Stimulated activated CD8-positive, alpha-beta memory T cell treated with anti-CD3 and anti-CD28 coated beads, Interleukin-15, amount 100 ng/mL, for 4 hours (primary cell): ENCODE results near the gene FAF1.
"Not testable (repeated sequence)": the region's sequence is repeated elsewhere in the genome, so short reads cannot be mapped to it uniquely, and the experiment has no call there.

Source experiments
- DNase-seq, 2 donors: peaks; one replicate each; pipeline ENCODE4 v3.0.0-alpha.2; 2020; ENCODE audit warnings: low read depth in 2 of 2

The FAF1 gene

DNA sequence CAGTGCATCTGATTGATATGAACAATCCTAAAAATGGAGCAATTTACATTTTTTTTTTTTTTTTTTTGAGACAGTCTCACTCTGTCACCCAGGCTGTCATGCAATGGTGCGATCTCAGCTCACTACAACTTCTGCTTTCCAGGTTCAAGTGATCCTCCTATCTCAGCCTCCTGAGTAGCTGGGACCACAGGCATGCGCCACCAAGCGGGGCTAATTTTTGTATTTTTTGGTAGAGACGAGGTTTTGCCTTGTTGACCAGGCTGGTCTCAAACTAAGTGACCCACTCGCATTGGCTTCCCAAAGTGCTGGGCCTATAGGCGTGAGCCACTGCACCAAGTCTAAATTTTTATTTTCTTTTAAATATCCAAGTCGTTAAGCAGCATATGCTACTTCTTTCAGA lies 109.0 kb downstream of the FAF1 start:
- DNase-seq, result no peak

DNA sequence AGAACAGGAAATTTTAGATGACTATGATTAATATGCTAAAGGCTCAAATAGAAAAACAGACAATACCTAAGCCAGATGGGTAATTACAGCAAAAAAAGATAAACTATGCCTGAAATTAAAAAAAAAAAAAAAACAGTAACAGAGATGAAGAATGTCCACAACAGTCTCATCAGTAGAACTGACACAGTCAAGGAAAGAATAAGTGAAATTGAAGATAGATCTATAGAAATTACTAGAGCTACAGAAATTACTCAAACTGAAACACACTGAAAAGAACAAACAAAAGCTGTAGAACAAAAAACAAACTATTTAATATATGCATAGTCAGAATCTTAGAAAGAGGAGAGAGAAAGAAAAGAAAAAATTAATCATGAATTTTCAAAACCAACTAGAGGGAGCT lies 112.8 kb downstream of the FAF1 start:
- no peak for DNase-seq

DNA sequence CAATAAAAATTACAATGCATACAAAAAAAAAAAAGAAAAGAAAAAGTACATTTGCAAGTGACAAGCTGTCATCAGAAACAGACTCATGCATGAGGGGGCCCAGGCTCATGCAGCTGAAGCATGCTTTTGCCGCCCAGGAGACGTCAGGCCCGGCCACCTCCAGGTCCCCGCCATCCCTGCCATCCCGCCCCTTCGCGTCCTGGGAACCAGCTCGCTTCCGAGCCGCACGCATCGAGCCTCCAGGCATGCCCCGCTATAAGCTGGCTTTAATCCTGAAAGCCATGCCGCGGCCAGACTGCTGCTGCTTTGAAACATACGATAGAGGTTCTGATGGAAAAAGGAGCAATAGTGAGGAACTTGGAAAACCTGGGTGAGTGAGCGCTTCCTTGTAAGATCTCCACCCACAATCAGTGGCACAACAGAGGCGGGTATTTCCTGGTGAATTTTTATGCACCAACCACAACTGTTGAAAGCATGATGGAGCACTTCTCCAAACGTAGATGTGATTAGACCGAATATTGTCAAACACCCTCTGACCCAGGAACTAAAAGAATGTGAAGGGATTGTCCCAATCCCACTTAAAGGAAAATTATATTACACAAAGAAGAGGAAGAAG lies 113.7 kb downstream of the FAF1 start:
- DNase-seq, result no peak

DNA sequence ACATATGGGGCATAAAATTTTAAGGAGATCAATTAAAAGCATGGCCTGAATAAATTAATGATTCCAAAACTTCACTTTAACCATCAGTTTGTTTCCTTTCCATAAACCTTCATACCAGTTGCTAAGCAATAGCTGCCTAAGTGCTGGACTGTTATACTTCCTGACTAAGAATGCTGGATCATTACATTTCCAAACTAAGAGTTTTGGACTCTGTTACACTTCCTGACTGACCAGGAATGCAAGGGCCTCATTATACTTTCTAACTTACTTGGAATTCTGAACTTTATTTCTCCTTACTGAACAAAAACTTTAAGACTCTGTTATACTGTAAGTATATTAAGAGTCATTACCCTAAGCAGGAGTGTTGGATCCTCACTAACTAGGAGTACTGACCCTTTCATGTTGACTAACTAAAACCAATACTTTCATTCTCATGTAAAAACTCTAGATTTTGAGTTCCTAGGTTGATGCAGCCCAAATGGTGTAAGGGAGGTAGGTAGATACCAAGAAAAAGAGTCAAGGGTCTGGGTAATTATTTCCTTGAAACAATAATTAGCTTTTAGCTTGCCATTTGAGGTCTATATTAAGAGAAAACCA lies 118.2 kb downstream of the FAF1 start:
- DNase-seq, result no peak

DNA sequence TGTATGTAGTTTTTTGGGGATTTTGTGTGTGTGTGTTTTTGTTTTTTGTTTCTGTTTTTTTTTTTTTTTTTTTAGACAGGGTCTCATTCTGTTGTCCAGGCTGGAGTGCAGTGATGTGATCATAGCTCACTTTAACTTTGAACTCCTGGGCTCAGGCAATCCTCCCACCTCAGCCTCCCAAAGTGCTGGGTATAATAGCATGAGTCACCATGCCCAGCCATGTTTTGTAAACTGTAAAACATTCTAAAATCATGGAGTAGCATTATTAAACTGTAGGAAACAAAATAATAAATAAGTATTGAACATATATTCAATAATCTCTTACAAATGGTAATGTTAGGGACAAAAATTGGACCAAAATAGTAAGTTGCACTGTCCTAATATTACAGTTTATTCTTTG lies 124.0 kb downstream of the FAF1 start:
- no peak for DNase-seq

DNA sequence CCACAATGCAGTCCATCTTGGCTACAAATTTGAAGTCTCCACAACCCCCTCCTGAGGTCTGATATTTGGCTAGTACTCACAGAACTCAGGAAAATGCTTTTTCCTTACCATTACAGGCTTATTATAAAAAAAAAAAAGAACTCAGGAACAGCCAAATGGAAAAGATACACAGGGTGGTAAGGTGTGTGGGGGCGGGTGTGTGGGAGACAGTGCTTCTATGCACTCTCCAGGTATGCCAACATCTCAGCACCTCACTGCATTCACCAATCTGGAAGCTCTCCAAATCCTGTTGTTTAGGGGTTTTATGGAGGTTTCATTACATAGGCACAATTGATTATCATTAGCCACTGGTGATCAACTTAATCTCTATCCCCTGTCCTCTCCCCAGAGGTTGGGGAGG lies 126.9 kb downstream of the FAF1 start:
- DNase-seq, result no peak

DNA sequence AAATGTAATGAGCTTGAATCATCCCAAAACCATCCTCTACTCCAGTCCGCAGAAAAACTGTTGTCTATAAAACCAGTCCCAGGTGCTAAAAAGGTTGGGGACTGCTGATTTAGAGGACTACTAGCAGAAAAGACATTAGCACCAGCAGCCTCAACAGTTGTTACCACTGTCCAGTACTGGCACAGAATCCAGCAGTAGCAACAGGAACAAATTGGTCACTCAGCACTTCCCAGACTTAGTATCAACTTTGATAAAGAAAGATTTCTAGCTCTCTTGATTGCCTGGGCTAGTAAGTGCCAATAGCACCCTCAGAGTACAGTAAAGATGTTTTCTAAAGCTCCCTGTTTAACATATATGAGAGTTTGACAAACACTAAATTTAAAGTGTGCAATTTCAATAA lies 127.9 kb downstream of the FAF1 start:
- DNase-seq, result no peak

DNA sequence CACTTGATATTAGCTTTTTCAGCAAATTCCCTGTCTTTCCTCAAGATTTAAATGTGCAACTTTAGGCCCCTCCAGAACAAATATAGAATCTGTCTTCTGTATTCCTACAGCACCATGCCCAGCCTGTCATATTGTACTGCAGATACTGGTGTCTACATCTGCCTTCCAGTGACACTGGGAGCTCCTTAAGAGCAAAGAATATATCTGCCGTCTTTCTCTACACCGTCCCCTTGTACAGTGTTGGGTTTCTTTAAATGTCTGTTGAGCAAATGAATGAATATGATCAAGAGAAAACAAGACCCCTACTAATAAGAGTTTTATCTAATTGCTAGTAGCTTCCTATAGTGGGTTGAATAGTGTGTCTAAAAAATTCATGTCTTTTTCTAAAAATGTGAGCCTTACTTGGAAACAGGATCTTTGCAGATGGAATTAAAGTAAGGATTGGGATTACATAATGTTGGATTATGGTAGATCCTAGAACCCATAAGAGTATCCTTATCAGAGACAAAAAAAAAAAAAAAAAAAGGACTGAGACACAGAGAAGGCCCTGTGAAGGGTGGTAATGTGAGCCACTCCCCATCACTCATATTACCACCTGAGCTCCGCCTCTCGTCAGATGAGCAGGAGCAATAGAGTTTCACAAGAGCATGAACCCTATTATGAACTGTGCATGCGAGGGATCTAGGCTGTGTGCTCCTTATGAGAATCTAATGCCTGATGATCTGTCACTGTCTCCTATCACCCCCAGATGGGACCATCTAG lies 128.6 kb downstream of the FAF1 start:
- no peak for DNase-seq

DNA sequence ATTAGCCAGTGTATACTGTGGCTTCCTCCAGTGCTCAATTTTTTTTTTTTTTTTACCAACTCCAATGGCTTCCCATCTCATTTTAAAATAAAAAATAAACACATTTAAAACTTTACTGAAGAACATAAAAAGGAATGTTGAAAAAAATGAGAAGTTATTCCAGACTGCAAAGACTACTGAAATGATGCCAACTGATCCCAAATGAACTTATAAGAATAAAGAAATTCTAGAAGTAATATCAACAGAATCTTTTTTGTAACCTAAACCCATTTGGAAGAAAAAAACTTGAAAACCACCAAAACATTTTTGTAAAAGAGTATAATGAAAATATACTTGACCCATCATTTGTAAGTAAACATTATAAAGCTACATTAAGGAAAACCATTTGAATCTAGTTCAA lies 129.4 kb downstream of the FAF1 start:
- DNase-seq, result no peak

DNA sequence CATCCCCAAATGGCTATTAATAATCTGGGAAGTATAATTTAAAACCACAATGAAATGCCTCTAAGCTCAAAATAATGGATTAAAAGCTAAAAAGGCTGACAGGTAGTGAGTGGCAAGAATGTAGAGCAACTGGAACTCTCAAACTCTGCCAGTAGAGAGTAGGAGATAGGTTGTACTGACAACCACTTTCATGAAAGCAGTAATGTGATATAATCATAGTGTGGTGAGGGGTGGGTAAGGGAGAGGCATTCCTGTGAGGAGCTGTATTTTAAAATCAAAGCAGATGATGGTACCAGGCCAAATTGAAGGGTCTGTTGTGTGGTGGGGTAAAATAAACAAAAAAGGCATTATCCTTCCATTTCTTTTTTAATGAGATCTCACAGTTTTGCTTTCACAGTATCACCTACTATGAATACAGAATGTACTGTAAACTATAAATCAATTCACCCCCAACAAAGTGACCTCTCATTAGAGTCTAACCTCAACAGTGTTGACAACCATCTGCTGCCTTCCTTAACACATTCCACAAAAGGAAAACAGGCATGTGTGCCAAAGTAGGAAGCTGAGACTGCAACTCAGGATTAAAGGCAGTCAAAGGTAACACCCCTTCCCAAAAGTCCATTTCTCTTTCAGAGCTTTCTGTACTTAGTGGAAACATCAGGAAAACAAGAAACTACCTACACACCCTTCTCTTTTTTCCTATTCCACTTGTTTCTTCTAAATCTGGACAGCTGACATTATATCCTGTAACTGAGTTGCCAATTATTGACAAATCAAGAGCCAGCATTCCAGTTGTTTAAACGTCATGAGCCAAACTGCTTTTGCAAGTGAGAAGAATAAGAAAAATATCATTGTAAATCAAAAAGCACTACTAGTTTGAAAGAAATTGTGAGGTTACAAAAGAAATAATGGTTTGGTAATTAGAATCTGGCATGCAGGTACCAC lies 130.8 kb downstream of the FAF1 start:
- no peak for DNase-seq

DNA sequence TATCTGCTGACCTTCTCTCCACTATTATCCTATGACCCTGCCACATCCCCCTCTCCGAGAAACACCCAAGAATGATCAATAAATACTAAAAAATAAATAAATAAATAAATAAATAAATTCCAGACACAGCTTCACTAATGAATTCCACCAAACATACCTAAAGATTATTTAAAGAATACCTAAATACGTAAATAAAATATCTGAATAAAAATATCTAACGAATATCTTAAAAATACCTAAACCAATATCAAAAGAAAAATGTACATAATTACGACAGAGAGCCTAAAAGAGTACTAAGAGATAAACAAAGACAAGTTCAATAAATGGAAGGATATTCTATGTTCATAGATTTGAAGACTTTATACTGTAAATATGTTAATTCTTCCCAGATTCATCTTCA lies 132.5 kb downstream of the FAF1 start:
- no peak for DNase-seq

DNA sequence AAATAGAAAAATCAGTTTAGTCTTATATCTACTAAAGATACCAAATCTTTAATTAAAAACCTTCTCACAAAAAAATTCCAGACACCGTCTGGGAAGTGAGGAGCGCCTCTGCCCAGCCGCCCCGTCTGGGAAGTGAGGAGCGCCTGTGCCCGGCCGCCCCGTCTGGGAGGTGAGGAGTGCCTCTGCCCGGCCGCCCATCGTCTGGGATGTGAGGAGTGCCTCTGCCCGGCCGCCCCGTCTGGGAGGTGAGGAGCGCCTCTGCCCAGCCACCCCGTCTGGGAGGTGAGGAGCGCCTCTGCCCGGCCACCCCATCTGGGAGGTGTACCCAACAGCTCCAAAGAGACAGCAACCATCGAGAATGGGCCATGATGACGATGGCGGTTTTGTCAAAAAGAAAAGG lies 133.3 kb downstream of the FAF1 start:
- DNase-seq, result not testable (repeated sequence)

DNA sequence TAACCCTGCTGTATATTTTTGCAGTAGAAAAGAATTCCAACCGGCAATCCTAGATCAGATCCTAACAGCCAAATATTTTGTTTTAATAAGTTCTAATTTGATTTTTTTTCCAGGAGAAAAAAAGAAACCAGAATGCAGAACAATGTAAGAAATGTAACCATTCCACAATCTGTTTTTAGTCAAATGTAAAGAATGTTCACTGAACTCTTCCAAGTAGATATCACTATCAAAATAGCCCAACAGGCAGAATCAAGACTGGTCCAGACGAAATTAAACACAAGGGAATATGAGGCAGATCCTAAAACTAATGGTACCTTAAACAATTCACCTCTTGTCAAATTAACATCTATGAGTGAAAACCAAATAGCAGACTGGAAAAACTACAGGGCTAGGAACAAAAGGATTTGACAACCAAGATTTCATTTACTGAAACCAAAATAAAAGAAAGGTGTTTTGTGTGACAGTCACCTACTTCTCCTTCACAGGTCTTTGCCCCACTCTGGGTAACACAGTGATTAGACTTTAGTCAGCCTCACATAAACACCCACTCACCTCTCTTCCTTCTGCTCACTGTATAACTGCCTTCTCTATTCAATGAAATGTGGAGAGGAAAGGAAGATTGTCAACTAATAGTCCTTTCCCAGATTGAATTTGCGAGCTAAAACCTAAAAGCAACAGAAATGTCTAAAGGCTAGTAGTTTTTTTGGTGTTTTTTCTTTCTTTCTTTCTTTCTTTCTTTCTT lies 137.9 kb downstream of the FAF1 start:
- no peak for DNase-seq

DNA sequence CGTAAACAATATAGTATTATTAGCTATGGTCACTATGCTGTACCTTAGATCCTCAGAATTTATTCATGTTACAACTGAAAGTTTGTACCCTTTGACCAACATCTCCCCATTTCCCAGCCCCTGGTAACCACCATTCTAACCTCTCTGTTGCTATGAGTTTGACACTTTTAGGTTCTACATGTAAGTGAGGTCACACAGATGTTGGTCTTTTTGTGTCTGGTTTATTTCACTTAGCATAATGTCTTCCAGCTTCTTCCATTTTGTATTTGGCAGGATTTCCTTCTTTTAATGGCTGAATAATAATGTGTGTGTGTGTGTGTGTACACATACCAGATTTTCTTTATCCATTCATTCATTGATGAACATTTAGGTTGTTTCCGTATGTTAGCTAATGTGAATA lies 139.5 kb downstream of the FAF1 start:
- no peak for DNase-seq

DNA sequence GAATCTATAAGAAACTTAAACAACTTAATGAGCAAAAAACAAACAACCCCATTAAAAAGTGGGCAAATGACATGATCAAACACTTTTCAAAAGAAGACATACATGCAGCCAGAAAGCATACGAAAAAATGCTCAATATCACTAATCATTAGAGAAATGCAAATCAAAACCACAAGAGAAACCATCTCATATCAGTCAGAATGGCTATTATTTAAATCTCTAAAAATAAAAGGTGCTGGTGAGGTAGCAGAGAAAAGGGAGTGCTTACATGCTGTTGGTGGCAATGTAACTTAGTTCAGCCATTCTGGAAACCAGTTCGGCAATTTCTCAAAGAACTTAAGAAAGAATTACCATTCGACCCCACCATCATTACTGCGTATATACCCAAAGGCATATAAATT lies 147.7 kb downstream of the FAF1 start:
- no peak for DNase-seq

DNA sequence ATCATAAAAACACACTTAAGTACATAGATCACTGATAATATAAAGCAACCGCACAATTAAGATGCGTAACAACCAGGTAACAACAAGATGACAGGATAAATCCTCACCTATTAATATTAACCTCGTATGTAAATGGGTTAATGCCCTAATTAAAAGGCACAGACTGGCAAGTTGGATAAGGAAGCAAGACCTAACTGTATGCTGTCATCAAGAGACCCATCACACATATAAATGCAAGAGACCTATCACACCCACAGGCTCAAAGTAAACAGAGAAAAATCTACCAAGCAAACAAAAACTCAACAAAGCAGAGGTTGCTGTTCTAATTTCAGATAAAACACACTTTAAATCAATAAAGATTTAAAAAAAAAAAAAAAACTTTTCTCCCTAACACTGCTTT lies 151.8 kb downstream of the FAF1 start:
- DNase-seq, result no peak

DNA sequence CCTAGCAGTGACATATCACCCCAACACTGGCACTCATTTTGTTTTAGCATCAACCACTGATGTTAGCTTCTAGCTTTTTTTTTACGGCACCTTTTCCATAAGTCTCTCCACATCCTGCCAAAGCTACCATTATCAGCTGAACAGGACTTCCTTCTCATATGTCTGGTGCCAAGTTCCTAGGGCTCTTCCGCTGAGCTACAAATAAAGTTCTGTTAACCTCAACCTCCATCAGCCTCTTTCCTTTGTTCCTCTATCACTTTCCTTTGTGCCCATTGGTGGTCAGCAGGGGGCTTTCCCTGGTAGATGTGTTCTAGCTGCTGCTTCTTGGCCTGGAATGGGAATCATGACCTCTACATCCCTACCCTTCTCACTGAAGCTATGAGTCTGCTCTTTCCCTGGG lies 163.8 kb downstream of the FAF1 start:
- DNase-seq, result no peak

DNA sequence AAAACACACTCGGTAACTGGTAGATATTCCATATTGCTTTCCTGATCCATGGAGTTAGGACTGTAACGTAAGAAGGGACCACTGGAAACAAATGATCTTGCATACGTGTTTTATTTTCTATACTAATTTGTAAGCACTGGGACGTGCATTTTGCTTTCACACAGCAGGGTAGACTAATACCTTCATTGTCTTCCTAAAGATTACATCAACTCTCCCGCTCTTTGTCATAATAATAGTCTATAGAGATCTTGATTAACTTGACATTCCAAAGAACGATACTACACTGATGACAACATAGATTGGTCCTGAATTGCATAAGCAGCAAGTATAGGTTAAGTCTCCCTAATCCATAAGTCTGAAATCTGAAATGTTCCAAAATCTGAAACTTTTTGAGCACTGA lies 166.5 kb downstream of the FAF1 start:
- DNase-seq, result no peak

DNA sequence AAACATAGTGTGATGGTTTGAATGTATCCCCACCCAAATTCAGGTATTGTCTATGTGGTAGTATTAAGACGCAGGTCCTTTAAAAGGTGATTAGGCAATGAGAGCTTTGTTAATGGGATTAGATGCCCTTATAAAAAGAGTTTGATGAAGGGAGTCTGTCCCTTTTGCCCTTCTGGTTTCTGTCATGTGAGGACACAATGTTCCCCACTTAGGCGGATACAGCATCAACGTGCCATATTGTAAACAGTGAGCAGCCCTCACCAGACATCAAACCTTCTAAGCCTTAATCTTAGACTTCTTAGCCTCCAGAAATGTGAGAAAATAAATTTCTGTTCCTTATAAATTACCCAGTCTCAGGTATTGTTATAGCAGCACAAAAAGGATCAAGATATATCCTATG lies 172.8 kb downstream of the FAF1 start:
- DNase-seq, result no peak

DNA sequence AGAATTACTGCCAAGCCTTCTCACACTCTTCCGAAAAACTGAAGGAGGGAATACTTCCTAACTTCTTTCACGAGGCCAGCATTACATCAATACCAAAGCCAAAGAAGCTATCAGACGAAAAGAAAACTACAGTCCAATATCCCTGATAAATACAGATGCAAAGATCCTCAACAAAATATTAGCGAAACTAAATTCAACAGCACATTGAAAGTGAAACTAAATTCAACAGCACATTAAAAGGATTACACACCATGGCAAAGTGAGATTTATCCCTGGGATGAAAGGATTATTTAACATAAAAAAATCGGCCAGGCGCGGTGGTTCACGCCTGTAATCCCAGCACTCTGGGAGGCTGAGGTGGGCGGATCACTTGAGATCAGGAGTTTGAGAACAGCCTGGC lies 176.8 kb downstream of the FAF1 start:
- no peak for DNase-seq

DNA sequence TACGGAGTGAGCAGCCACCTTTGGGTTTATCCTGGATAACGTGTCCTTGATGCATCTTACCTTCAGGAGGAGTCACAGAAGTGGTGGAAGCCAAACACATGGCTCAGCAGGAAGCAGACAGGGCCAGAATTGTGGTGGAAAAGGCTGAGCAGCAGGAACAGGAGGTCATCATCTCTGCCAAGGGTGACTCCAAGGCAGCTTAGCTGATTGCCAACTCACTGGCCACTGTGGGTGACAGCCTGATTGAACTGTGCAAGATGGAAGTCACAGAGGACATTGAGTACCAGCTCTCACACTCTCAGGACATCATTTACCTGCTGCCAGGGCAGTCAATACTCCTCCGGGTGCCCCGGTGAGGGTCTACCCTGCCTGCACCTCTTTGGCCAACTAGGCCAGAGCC lies 179.3 kb downstream of the FAF1 start:
- no peak for DNase-seq

DNA sequence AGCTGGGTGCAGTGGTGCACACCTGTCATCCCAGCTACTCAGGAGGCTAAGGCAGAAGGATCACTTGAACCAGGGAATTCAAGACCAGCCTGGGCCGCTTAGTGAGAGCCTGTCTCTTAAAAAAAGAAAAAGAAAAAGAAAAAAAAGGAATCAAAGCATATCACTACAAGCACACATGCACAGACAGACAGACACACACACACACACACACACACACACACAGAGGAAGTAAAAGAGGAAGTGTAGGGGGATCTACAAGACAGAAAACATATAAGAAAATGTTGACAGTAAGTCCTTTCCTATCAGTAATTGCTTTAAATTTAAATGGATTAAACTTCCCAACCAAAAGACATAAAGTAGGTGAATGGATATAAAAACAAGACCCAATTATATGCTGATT lies 180.3 kb downstream of the FAF1 start:
- no peak for DNase-seq
